ENCODE data around the gene ZIK1. TPM values are rescaled to one million over a fixed set of nuclear protein-coding genes. Genes with fewer than 3 reads are reported as not detected.
A peak's percentile ranks its signal among the peaks of the same experiment; 100 is the strongest.

Gene ZIK1
- 5.3 and 10.4 TPM in 2 replicates for total RNA-seq (2014; rRNA removed; shearing (Covaris generic))
- 3.2 and 3.4 TPM in 2 replicates for polyA plus RNA-seq (2016; fragmentation: Nextera tagmentation; extraction: Ambion mirVana)

DNA sequence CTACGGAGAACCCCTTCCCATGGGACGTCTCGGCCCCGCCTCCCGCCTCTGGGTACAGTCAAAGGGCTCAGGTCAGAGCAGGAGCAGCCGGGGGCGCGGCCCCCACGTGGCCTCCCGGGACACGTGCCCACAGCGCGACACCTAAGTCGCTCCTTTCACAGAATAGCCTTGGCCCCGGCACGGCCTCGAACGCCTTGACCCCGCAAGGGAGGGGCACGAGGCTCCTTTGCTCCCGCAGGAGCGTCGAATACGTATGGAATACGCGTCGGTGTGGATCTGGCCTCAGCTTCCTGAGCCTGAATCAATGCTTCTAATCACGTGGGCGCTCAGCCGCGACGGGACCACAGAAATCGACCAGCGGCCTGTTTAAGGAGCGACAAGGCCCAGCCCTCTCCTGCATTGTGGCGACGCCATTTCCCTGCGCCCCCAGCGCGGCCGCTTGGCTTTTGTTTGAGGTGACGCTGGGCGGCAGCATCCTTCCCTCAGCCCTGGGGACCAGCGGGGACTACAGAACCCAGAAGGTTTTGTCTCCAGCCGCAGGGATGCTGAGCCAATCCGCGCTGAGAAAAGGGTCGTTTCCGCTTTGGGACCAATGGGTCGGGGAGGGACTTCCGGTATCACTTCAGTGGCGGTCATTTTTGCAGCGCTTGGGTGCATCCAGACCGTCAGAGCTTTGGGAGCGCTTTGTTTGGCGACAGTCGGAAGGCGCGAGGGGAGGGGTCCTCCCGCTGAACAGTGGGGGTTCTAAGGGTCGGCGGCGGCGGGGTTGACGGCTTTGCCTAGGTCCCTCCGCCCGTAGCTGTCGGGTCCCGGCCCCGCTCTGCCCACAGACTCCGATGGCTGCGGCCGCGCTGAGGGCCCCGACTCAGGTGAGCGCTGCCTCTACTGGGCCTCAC lies at the start of gene ZIK1:
ZIK1 (plus strand) TSS at position 625 of the 896 bp plus-strand sequence; CDS start at position 837, 212 bp downstream.
- peak within 1 kb of the TSS; percentile 95 for H3K4me3 ChIP-seq
- H2AFZ ChIP-seq = peak within 1 kb of the TSS; percentile 85
- in situ Hi-C loops (cut with MboI) = no loop called here
- H3K79me2 ChIP-seq (ENCODE audit: insufficient read depth) = peaks cover 29% of the 10 kb centered on the region
- no peaks in the 10 kb centered on the region for H3K36me3 ChIP-seq (ENCODE audit: low read depth)
- WGBS, 2 experiments (ENCODE audit: low coverage in 1 of 2, low lambda C conversion rate in 2 of 2, missing lambda C conversion rate in 2 of 2) = 1 to 3% methylated on average over 63 to 73 of the region's 76 CpGs
- H3K4me2 ChIP-seq (ENCODE audit: unreplicated experiment) = peak within 1 kb of the TSS; percentile 96
- peak; percentile 95 for DNase-seq
- peaks cover 18% of the 10 kb centered on the region for H3F3A ChIP-seq (ENCODE audit: insufficient read depth)
- no peak within 1 kb of the TSS for H3K27ac ChIP-seq
- no peaks in the 10 kb centered on the region for H3K9me2 ChIP-seq (ENCODE audit: insufficient read depth)
- H3K9me3 ChIP-seq (ENCODE audit: low read depth) = no peaks in the 10 kb centered on the region
- peaks cover 22% of the 10 kb centered on the region for H3K4me1 ChIP-seq (ENCODE audit: insufficient read depth)
- H4K20me1 ChIP-seq (ENCODE audit: insufficient read depth) = no peaks in the 10 kb centered on the region
- H3K27me3 ChIP-seq (replicated peaks; ENCODE audit: insufficient read depth) = no peaks in the 10 kb centered on the region
- no peak for TF ChIP-seq EZH2phosphoT487 (IDR thresholded peaks at IDR 0.05; ENCODE audit: insufficient read depth, low read depth)
- no peak for TF ChIP-seq EZH2 (IDR thresholded peaks at IDR 0.05; ENCODE audit: insufficient read depth, poor library complexity, severe bottlenecking)
- peak within 1 kb of the TSS; percentile 83 for H3K9ac ChIP-seq

DNA sequence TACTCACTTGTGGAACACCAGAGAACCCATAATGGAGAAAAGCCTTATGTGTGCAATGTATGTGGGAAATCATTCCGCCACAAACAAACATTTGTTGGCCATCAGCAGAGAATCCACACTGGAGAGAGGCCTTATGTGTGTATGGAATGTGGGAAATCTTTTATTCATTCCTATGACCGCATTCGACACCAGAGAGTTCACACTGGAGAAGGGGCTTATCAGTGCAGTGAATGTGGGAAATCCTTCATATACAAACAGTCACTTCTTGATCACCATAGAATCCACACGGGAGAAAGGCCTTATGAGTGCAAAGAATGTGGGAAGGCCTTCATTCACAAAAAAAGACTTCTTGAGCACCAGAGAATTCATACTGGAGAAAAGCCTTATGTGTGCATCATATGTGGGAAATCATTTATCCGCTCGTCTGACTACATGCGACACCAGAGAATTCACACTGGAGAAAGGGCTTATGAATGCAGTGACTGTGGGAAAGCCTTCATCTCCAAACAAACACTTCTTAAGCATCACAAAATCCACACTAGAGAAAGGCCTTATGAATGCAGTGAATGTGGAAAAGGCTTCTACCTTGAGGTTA lies 45.9 kb upstream of the ZIK1 start:
- no peak for TF ChIP-seq EZH2phosphoT487 (IDR thresholded peaks at IDR 0.05; ENCODE audit: insufficient read depth, low read depth)
- no peak for TF ChIP-seq EZH2 (IDR thresholded peaks at IDR 0.05; ENCODE audit: insufficient read depth, poor library complexity, severe bottlenecking)
- Histone ChIP-seq H3K27ac (no peak overlapping the region), H3K4me2 (ENCODE audit: unreplicated experiment) (no peak overlapping the region), H3K9me2 (ENCODE audit: insufficient read depth) (no peaks in the 10 kb centered on the region), H3K4me3 (no peak overlapping the region), H3K27me3 (replicated peaks; ENCODE audit: insufficient read depth) (no peaks in the 10 kb centered on the region), H3K9me3 (ENCODE audit: low read depth) (peaks cover 14% of the 10 kb centered on the region), H3K4me1 (ENCODE audit: insufficient read depth) (no peaks in the 10 kb centered on the region), H4K20me1 (ENCODE audit: insufficient read depth) (no peaks in the 10 kb centered on the region), H2AFZ (no peak overlapping the region), H3K36me3 (ENCODE audit: low read depth) (peaks cover 66% of the 10 kb centered on the region), H3K79me2 (ENCODE audit: insufficient read depth) (peaks cover 33% of the 10 kb centered on the region), H3K9ac (no peak overlapping the region), H3F3A (ENCODE audit: insufficient read depth) (peaks cover 35% of the 10 kb centered on the region; the same call in 1 of the 2 replicates)
- 99% methylated on average over 7 of the region's 7 CpGs for WGBS, 2 experiments (ENCODE audit: low coverage in 1 of 2, low lambda C conversion rate in 2 of 2, missing lambda C conversion rate in 2 of 2)
- in situ Hi-C loops (cut with MboI) = no loop called here
- DNase-seq = no peak

DNA sequence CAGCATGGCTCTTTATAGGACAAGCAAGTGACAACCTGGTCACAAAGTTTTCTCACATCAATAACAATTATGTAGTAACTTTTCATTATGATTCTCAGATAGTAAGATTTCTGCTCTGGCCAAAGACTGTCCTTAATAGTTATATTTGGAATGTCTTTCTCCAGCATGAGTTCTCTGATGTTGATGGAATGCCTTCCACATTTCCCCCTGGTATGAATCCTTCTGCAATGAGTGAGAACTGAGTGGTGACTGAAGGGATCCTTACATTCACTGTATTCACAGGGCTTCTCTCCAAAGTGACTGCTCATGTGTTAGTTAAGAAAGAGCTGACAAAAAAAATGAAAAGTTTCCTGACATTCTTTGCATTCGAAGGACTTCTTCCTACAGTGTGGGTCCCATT lies 37.4 kb upstream of the ZIK1 start:
- peaks cover 13% of the 10 kb centered on the region; the same call in 1 of the 2 replicates for H3F3A ChIP-seq (ENCODE audit: insufficient read depth)
- no peak overlapping the region for H3K4me3 ChIP-seq
- 96 to 100% methylated on average over 1 of the region's 1 CpG for WGBS, 2 experiments (ENCODE audit: low coverage in 1 of 2, low lambda C conversion rate in 2 of 2, missing lambda C conversion rate in 2 of 2)
- H3K27me3 ChIP-seq (replicated peaks; ENCODE audit: insufficient read depth) = no peaks in the 10 kb centered on the region
- in situ Hi-C loops (cut with MboI) = no loop called here
- H3K4me2 ChIP-seq (ENCODE audit: unreplicated experiment) = no peak overlapping the region
- peaks cover 3% of the 10 kb centered on the region for H3K9me3 ChIP-seq (ENCODE audit: low read depth)
- H3K9ac ChIP-seq = no peak overlapping the region
- no peaks in the 10 kb centered on the region for H3K9me2 ChIP-seq (ENCODE audit: insufficient read depth)
- H4K20me1 ChIP-seq (ENCODE audit: insufficient read depth) = no peaks in the 10 kb centered on the region
- H3K79me2 ChIP-seq (ENCODE audit: insufficient read depth) = peaks cover 72% of the 10 kb centered on the region
- H2AFZ ChIP-seq = no peak overlapping the region
- TF ChIP-seq EZH2phosphoT487 (IDR thresholded peaks at IDR 0.05; ENCODE audit: insufficient read depth, low read depth) (no peak), EZH2 (IDR thresholded peaks at IDR 0.05; ENCODE audit: insufficient read depth, poor library complexity, severe bottlenecking) (no peak)
- no peak overlapping the region for H3K27ac ChIP-seq
- H3K4me1 ChIP-seq (ENCODE audit: insufficient read depth) = no peaks in the 10 kb centered on the region
- DNase-seq = no peak
- peaks cover 100% of the 10 kb centered on the region for H3K36me3 ChIP-seq (ENCODE audit: low read depth)

DNA sequence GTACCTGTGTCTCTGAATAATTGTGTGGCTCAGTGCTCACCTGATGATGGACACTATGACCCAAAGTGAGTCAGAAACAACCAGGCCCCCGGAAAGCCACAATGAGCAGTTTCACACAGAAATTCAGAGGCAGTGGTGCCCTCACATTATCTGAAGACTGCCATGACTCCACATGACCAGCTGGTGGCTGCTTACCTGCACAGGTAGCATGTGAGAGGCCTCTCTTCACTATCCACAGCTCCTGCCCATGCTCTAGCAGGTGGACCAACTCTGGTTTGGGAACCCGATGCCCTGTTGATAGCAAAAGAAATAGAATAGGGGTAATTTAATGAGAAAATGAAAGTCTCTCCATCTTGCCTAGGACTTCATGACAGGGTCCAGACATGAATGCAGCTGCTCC lies 31.5 kb upstream of the ZIK1 start:
- no peaks in the 10 kb centered on the region for H3F3A ChIP-seq (ENCODE audit: insufficient read depth)
- H3K4me3 ChIP-seq = no peak overlapping the region
- H2AFZ ChIP-seq = no peak overlapping the region
- no peaks in the 10 kb centered on the region for H3K4me1 ChIP-seq (ENCODE audit: insufficient read depth)
- H4K20me1 ChIP-seq (ENCODE audit: insufficient read depth) = no peaks in the 10 kb centered on the region
- H3K36me3 ChIP-seq (ENCODE audit: low read depth) = peaks cover 83% of the 10 kb centered on the region
- no peak overlapping the region for H3K4me2 ChIP-seq (ENCODE audit: unreplicated experiment)
- no peaks in the 10 kb centered on the region for H3K9me3 ChIP-seq (ENCODE audit: low read depth)
- H3K9me2 ChIP-seq (ENCODE audit: insufficient read depth) = no peaks in the 10 kb centered on the region
- DNase-seq = no peak
- no peak overlapping the region for H3K9ac ChIP-seq
- in situ Hi-C loops (cut with MboI) = no loop called here
- TF ChIP-seq EZH2 (IDR thresholded peaks at IDR 0.05; ENCODE audit: insufficient read depth, poor library complexity, severe bottlenecking) = no peak
- TF ChIP-seq EZH2phosphoT487 (IDR thresholded peaks at IDR 0.05; ENCODE audit: insufficient read depth, low read depth) = no peak
- no peaks in the 10 kb centered on the region for H3K27me3 ChIP-seq (replicated peaks; ENCODE audit: insufficient read depth)
- WGBS, 2 experiments (ENCODE audit: low coverage in 1 of 2, low lambda C conversion rate in 2 of 2, missing lambda C conversion rate in 2 of 2) = 98 to 100% methylated on average over 2 of the region's 2 CpGs
- peaks cover 74% of the 10 kb centered on the region for H3K79me2 ChIP-seq (ENCODE audit: insufficient read depth)
- no peak overlapping the region for H3K27ac ChIP-seq

Measured in GM23248 (cell line).